Dedifferentiated amniotic fluid mesenchymal stem cell (primary cell): ENCODE results near the gene PIK3CB.
"Not testable (repeated sequence)": the region's sequence is repeated elsewhere in the genome, so short reads cannot be mapped to it uniquely, and the experiment has no call there.

Source experiments
- DNase-seq: peaks from one replicate; pipeline ENCODE4 v3.0.0-alpha.2; 2016; ENCODE audit errors: extremely low spot score

PIK3CB gene

GRCh38 chr3:138846824-138847223 is 12.1 kb upstream of the PIK3CB start:
- not testable (repeated sequence) for DNase-seq

DNA sequence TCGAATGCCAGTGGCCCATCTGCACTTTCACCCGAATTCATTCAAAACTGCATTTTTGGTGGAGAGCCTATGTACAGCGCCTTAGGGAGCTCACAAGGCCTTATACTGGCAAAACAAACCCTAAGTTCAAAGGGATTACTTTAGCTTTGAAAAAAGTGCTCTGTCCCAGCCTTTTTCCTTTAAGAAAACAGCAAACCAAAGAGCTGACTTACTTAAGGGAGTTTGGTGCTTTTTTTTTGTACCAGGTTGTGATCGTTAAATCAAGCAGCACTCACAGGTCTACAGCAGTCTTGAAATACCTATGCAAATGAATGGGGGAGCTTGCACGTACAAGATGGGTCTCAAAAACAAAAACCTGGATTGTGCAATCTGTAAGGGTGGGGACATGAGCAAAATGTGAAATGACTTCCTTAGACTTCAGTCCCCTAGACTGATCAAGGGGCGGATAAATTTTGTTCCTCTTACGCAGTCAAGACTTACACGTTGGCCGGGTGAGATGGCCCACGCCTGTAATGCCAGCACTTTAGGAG is 11.6 kb upstream of the PIK3CB start:
- no peak for DNase-seq

DNA sequence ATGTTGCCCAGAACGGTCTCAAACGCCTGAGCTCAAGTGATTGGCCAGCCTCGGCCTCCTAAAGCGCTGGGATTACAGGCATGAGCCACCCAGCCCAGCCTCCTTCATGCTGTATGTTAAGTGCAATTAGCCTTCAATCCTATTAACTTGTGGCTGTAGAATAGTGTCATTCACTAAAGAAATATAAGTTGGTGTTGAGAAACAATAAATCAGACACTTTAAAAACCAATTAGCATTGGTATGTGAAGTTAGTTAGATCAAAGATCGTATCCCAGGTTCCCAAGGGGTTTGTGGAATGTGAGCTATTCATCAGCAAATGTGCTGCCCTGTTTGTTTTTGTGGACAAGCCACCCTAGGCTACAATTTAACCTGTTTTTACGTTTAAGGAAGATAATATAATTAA is 11.0 kb upstream of the PIK3CB start:
- no peak for DNase-seq

DNA sequence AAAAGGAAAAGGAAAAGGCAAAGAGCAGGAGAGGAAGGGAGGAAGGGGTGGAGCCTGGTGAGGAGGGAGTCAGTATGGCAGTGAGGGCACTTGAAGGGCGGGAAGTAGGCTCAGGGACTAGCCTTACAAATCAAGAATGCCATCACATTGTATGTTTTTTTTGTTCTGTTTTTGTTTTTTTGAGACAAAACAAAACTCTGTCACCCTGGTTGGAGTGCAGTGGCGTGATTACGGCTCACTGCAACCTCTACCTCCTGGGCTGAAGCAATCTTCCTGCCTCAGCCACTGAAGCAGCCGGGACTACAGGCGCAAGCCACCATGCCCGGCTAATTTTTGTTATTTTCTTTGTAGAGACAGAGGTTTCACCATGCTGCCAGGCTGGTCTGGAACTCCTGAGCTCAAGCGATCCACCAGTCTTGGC is 10.5 kb upstream of the PIK3CB start:
- no peak for DNase-seq

- no peak for DNase-seq
Measured at GRCh38 chr3:138842483-138843188, 7.9 kb upstream of the PIK3CB start.

DNA sequence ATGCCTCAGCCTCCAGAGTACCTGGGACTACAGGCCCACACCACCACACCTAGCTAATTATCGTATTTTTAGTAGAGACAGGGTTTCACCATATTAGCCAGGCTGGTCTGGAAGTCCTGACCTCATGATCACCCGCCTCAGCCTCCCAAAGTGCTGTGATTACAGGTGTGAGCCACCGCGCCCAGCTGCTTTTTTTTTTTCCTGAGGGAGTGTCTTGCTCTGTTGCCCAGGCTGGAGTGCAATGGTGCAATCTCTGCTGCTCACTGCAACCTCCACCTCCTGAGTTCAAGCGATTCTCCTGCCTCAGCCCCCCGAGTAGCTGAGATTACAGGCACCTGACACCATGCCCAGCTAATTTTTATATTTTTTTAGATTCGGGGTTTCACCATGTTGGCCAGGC is 3.7 kb upstream of the PIK3CB start:
- DNase-seq, result not testable (repeated sequence)

- DNase-seq, result not testable (repeated sequence)
Measured at GRCh38 chr3:138835846-138836245, 1.1 kb upstream of the PIK3CB start.

- DNase-seq, result no peak
Measured at GRCh38 chr3:138835397-138835757, 649 bp upstream of the PIK3CB start.

GRCh38 chr3:138833899-138834595 is 681 bp downstream of the PIK3CB start:
- no peak for DNase-seq

- not testable (repeated sequence) for DNase-seq
Measured at GRCh38 chr3:138832473-138833057, 2.2 kb downstream of the PIK3CB start.

DNA sequence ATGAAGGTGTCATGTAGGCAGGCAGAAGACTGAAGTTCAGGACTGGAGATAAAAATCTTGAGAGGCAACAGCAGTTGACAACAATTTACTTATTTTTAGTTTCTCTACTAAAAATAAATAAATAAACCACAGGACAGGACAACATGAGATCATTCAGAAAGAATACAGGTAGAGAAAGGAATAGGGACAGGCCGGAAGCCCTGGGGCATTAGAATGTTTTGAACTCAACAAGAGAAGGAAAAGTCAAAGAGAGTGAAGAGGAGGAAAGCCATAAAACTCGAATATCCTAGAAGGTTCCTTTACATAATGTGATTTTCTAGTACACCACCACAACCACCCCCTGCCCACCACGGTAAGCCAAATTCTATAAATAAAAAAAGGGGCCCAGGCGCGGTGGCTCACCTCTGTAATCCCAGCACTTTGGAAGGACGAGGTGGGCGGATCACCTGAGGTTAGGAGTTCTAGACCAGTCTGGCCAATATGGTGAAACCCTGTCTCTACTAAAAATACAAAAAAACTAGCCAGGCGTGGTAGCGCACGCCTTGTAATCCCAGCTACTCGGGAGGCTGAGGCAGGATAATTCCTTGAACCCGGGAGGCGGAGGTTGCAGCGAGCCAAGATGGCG is 4.7 kb downstream of the PIK3CB start:
- no peak for DNase-seq

DNA sequence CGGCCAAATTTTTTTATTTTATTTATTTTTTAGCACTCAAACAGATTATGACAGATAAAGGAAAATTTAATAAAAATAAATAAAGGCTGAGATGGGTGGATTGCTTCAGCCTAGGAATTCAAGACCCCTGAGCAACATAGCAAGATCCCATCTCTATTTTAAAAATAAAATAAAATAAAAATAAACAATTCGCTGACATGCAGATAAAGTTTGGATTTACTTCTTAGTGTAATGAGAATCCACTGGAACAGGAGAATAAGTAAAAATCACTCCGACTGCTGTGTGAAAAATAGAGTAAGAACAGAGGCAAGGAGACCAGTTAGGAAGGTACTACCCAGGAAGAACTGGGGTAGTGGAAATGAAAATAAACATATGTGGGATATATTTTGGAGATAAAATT is 5.6 kb downstream of the PIK3CB start:
- DNase-seq, result no peak

DNA sequence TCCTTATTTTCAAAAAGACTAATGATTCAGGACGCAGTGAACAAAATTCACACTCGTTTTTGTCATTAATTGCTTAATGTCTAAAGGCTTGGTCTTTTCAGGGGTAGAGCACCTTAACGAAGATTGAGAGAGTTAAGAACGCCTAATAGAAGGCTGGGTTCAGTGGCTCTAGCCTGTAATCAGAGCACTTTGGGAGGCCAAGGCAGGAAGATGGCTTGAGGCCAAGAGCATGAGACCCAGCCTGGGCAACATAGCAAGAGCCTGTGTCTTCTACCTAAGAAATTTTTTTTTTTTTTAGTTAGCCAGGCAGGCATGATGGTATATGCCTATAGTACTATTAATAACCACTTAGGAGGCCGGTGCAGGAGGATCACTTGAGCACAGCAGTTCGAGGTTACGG is 7.5 kb downstream of the PIK3CB start:
- DNase-seq, result no peak

DNA sequence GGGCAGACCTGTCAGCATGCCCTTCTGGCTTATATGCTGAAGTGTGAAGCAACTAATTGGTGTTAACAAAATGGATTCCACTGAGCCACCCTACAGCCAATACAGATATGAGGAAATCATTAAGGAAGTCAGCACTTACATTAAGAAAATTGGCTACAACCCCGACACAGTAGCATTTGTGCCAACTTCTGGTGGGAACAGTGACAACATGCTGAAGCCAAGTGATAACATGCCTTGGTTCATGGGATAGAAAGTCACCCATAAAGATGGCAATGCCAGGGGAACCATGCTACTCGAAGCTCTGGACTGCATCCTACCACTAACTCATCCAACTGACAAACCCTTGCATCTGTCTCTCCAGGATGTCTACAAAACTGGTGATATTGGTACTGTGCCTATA is 9.4 kb downstream of the PIK3CB start:
- no peak for DNase-seq

GRCh38 chr3:138824114-138824506 is 10.6 kb downstream of the PIK3CB start:
- DNase-seq, result no peak

DNA sequence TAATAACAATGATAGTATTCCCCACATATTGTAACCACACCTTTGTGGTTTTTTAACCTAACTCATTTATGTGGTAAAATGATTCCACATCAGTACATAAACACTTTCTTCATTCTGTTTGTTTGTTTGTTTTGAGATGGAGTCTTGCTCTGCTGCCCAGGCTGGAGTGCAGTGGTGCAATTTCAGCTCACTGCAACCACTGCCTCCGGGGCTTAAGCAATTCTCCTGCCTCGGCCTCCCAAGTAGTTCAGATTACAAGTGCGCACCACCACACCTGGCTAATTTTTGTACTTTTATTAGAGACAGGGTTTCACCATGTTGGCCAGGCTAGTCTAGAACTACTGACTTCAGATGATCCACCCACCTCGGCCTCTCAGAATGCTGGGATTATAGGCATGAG is 14.3 kb downstream of the PIK3CB start:
- DNase-seq, result not testable (repeated sequence)

GRCh38 chr3:138818185-138818860 is 16.4 kb downstream of the PIK3CB start:
- no peak for DNase-seq

DNA sequence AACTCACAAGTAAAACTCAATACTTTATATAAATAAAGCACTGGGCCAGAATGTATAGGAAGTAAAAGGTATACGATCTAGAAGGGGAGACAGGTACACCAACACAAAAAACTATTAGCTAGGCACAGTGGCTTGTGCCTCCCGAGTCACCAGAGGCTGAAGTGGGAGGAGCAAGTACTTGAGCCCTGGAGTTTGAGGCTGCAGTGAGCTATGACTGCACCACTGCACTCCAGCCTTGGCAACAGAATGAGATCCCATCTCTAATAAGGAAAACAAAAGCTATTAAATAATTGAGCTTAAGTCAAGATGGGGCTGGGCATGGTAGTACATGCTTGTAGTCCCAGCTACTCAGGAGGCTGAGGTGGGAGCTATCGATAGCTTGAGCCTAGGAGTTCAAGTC is 17.0 kb downstream of the PIK3CB start:
- no peak for DNase-seq

DNA sequence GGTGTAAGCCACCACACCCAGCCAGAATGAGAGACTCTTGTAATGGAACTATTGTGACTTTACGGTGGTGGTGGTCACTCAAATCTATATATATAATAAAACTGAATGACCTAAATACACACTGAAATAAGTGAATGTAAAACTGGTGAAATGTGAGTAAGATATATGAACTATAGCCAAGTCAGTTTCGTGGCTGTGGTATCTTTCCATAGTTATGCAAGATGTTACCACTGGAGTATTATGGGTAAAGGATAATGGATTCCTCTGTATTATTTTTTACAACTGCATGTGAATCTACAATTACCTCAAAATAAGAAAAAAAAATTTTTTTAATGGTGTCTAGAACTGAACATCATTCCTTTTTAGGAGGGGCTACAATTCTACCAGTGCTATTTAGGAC is 21.9 kb downstream of the PIK3CB start:
- no peak for DNase-seq

GRCh38 chr3:138809500-138810256 is 25.1 kb downstream of the PIK3CB start:
- no peak for DNase-seq
